WTC11 (cell line): ENCODE data around the gene LOXL4. TPM values are rescaled to one million over a fixed set of nuclear protein-coding genes. Genes with fewer than 3 reads are reported as not detected.

Source experiments
- ATAC-seq: fragments of 200-7000 bp; cut with Tn5 transposase; 2 replicates; pipeline ENCODE4 v1.10.0; 2021; ENCODE audit warnings: mild to moderate bottlenecking, moderate library complexity
- CTCF ChIA-PET: fragments of 300-600 bp; sonication (Branson Sonifier 250); formaldehyde crosslinking; loops from one replicate; lab custom pipeline; 2021; ENCODE audit warnings: antibody characterized with exemption; lab: Charles Lee
- POLR2A ChIA-PET: fragments of 350-600 bp; sonication (Branson Sonifier 250); formaldehyde crosslinking; loops from one replicate; lab custom pipeline; 2021; ENCODE audit warnings: antibody characterized with exemption; lab: Charles Lee
- DNase-seq: peaks from one replicate; pipeline ENCODE4 v3.0.0; 2021; ENCODE audit warnings: low spot score
- H3K27ac Mint-ChIP-seq: 2 replicates; pipeline ENCODE4 v1.8.0; 2021; ENCODE audit warnings: mixed read lengths
- H3K27me3 Mint-ChIP-seq: 2 replicates; pipeline ENCODE4 v1.8.0; 2021; ENCODE audit warnings: low read depth, mild to moderate bottlenecking, moderate library complexity, mixed read lengths
- H3K36me3 Mint-ChIP-seq: 2 replicates; pipeline ENCODE4 v1.8.0; 2021; ENCODE audit warnings: mixed read lengths
- H3K4me1 Mint-ChIP-seq: 2 replicates; pipeline ENCODE4 v1.8.0; 2022; ENCODE audit warnings: mixed read lengths
- H3K4me3 Mint-ChIP-seq: 2 replicates; pipeline ENCODE4 v1.8.0; 2021; ENCODE audit warnings: mild to moderate bottlenecking, moderate library complexity, mixed read lengths
- H3K9me3 Mint-ChIP-seq: 2 replicates; pipeline ENCODE4 v1.8.0; 2021; ENCODE audit warnings: mixed read lengths
- ARID4B ChIP-seq: sonication (generic); formaldehyde crosslinking; IDR thresholded peaks from 2 replicates; pipeline ENCODE4 v1.8.0; 2023; ENCODE audit warnings: missing genetic modification reagents, mild to moderate bottlenecking, borderline replicate concordance
- ATF1 ChIP-seq: sonication (generic); formaldehyde crosslinking; IDR thresholded peaks from 2 replicates; pipeline ENCODE4 v1.8.1; 2023; ENCODE audit warnings: mild to moderate bottlenecking, moderate library complexity, missing genetic modification reagents
- ERG ChIP-seq: fragments of 250-450 bp; sonication (Bioruptor Pico); IDR thresholded peaks from 2 replicates; pipeline ENCODE4 v1.8.0; 2021; ENCODE audit warnings: mild to moderate bottlenecking
- ESRRA ChIP-seq: sonication (generic); formaldehyde crosslinking; IDR thresholded peaks from 2 replicates; pipeline ENCODE4 v1.8.1; 2022; ENCODE audit warnings: mild to moderate bottlenecking, missing genetic modification reagents, borderline replicate concordance
- HMGA2 ChIP-seq: fragments of 250-450 bp; sonication (Bioruptor Pico); IDR thresholded peaks from 2 replicates; pipeline ENCODE4 v1.4.0; 2021; ENCODE audit warnings: mild to moderate bottlenecking, moderate library complexity
- MLX ChIP-seq: sonication (generic); formaldehyde crosslinking; IDR thresholded peaks from 2 replicates; pipeline ENCODE4 v1.8.1; 2023; ENCODE audit warnings: mild to moderate bottlenecking, missing genetic modification reagents, moderate library complexity
- MXD4 ChIP-seq: fragments of 250-450 bp; sonication (Bioruptor Pico); IDR thresholded peaks from 2 replicates; pipeline ENCODE4 v1.8.0; 2021; ENCODE audit warnings: mild to moderate bottlenecking, moderate library complexity, borderline replicate concordance
- NFATC4 ChIP-seq: fragments of 250-450 bp; sonication (Bioruptor Pico); IDR thresholded peaks from 2 replicates; pipeline ENCODE4 v1.9.0; 2021; ENCODE audit warnings: mild to moderate bottlenecking
- NFYB ChIP-seq: sonication (generic); formaldehyde crosslinking; conservative IDR thresholded peaks from 2 replicates; pipeline ENCODE4 v1.8.0; 2022; ENCODE audit warnings: low read depth, missing genetic modification reagents
- RELA ChIP-seq: sonication (generic); formaldehyde crosslinking; IDR thresholded peaks from 2 replicates; pipeline ENCODE4 v1.8.1; 2022; ENCODE audit warnings: missing genetic modification reagents, mild to moderate bottlenecking, borderline replicate concordance
- SMAD4 ChIP-seq: sonication (generic); formaldehyde crosslinking; IDR thresholded peaks from 2 replicates; pipeline ENCODE4 v1.8.0; 2022; ENCODE audit warnings: mild to moderate bottlenecking, missing genetic modification reagents
- SP1 ChIP-seq: sonication (generic); formaldehyde crosslinking; conservative IDR thresholded peaks from 2 replicates; pipeline ENCODE4 v1.8.1; 2022; ENCODE audit warnings: missing genetic modification reagents
- TCF7 ChIP-seq: sonication (generic); formaldehyde crosslinking; IDR thresholded peaks from 2 replicates; pipeline ENCODE4 v1.8.0; 2022; ENCODE audit warnings: mild to moderate bottlenecking, low read depth, missing genetic modification reagents, moderate library complexity
- ZNF138 ChIP-seq: sonication (generic); formaldehyde crosslinking; conservative IDR thresholded peaks from 2 replicates; pipeline ENCODE4 v1.8.1; 2022; ENCODE audit warnings: mild to moderate bottlenecking, moderate library complexity, missing genetic modification reagents
- ZNF219 ChIP-seq: sonication (generic); formaldehyde crosslinking; IDR thresholded peaks from 2 replicates; pipeline ENCODE4 v1.8.0; 2023; ENCODE audit warnings: missing genetic modification reagents, mild to moderate bottlenecking, borderline replicate concordance
- ZNF396 ChIP-seq: fragments of 250-450 bp; sonication (Bioruptor Pico); IDR thresholded peaks from 2 replicates; pipeline ENCODE4 v1.8.0; 2021; ENCODE audit warnings: mild to moderate bottlenecking, moderate library complexity, borderline replicate concordance
- total RNA-seq: library from RNA; stranded (reverse); gene quantifications from 3 replicates; pipeline ENCODE4 v1.2.3, GENCODE V29; 2021
- TF ChIP-seq, protein P1 (sequence below): sonication (generic); formaldehyde crosslinking; IDR thresholded peaks from 2 replicates; pipeline ENCODE4 v1.8.0; 2022; ENCODE audit warnings: mild to moderate bottlenecking, missing genetic modification reagents
- TF ChIP-seq, protein P2 (sequence below): sonication (generic); formaldehyde crosslinking; IDR thresholded peaks from 2 replicates; pipeline ENCODE4 v1.8.0; 2022; ENCODE audit warnings: mild to moderate bottlenecking, missing genetic modification reagents
- TF ChIP-seq, protein P3 (sequence below): fragments of 250-450 bp; sonication (Bioruptor Pico); IDR thresholded peaks from 2 replicates; pipeline ENCODE4 v1.9.0; 2021; ENCODE audit warnings: mild to moderate bottlenecking

LOXL4 gene
- total RNA-seq, 1 experiment from 2014 or later = 0.35 TPM

- Mint-ChIP-seq H3K4me3 (no peak overlapping the region), H3K4me1 (no peaks in the 10 kb centered on the region), H3K9me3 (no peaks in the 10 kb centered on the region), H3K36me3 (peaks cover 19% of the 10 kb centered on the region), H3K27me3 (no peaks in the 10 kb centered on the region), H3K27ac (no peak overlapping the region)
- TF ChIP-seq RELA (CRISPR knock-in tag) (no peak), TCF7 (CRISPR knock-in tag) (no peak), HMGA2 (CRISPR knock-in tag) (no peak), ZNF219 (CRISPR knock-in tag) (no peak), ERG (CRISPR knock-in tag) (no peak), ARID4B (CRISPR knock-in tag) (no peak), NFYB (CRISPR knock-in tag) (no peak), ESRRA (no peak), ZNF138 (CRISPR knock-in tag) (no peak), SMAD4 (CRISPR knock-in tag) (no peak), ZNF396 (CRISPR knock-in tag) (no peak), NFATC4 (no peak), MXD4 (CRISPR knock-in tag) (no peak), SP1 (CRISPR knock-in tag) (no peak), MLX (CRISPR knock-in tag) (no peak), ATF1 (CRISPR knock-in tag) (no peak)
- TF ChIP-seq, protein P1, sequence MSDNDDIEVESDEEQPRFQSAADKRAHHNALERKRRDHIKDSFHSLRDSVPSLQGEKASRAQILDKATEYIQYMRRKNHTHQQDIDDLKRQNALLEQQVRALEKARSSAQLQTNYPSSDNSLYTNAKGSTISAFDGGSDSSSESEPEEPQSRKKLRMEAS (CRISPR knock-in tag) = no peak
- TF ChIP-seq, protein P2, sequence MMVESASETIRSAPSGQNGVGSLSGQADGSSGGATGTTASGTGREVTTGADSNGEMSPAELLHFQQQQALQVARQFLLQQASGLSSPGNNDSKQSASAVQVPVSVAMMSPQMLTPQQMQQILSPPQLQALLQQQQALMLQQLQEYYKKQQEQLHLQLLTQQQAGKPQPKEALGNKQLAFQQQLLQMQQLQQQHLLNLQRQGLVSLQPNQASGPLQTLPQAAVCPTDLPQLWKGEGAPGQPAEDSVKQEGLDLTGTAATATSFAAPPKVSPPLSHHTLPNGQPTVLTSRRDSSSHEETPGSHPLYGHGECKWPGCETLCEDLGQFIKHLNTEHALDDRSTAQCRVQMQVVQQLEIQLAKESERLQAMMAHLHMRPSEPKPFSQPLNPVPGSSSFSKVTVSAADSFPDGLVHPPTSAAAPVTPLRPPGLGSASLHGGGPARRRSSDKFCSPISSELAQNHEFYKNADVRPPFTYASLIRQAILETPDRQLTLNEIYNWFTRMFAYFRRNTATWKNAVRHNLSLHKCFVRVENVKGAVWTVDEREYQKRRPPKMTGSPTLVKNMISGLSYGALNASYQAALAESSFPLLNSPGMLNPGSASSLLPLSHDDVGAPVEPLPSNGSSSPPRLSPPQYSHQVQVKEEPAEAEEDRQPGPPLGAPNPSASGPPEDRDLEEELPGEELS (CRISPR knock-in tag) = no peak
- TF ChIP-seq, protein P3, sequence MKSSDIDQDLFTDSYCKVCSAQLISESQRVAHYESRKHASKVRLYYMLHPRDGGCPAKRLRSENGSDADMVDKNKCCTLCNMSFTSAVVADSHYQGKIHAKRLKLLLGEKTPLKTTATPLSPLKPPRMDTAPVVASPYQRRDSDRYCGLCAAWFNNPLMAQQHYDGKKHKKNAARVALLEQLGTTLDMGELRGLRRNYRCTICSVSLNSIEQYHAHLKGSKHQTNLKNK = no peak
- ChIA-PET POLR2A (no interaction called here), CTCF (interaction anchor here (0.6 to 4.1 kb wide), 4 partner anchors 34 to 328 kb away, joined by 3 to 40 read pairs (median 3); no protein-coding TSS in a partner anchor)
- ATAC-seq = peak; percentile 36; the same call in 1 of the 2 replicates
- no peak for DNase-seq
These were observed 25.2 kb downstream of the LOXL4 start for GRCh38 chr10:98242823-98243222.
